PC-9 (cell line): ENCODE data around the gene SYNM.
"Not testable (repeated sequence)": the region's sequence is repeated elsewhere in the genome, so short reads cannot be mapped to it uniquely, and the experiment has no call there.

Experiments used
- CTCF ChIP-seq: fragments of 200-600 bp; sonication (generic); conservative IDR thresholded peaks from 2 replicates; pipeline ENCODE4 v1.6.1; 2017; ENCODE audit warnings: mixed run types, antibody characterized with exemption, mild to moderate bottlenecking, moderate library complexity
- EZH2 ChIP-seq: fragments of 200-600 bp; sonication (generic); IDR thresholded peaks from 2 replicates; pipeline ENCODE4 v1.8.0; 2017; ENCODE audit warnings: antibody characterized with exemption, low read depth

DNA sequence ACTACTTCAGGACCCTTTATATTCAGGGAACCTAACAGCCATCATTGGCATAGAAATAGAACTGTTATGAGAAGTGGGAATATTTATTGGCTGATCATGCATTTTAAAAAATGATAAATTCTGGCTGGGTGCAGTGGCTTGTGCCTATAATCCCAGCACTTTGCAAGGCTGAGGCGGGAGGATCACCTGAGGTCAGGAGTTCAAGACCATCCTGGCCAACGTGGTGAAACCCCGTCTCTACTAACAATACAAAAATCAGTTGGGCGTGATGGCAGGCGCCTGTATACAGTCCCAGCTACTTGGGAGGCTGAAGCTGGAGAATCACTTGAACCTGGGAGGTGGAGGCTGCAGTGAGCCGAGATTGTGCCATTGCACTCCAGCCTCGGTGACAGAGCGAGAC lies 6.8 kb downstream of the SYNM start:
- not testable (repeated sequence) for TF ChIP-seq CTCF, EZH2
